GM10248 (cell line): Measurements from ENCODE around the gene HS3ST3A1.

ENCODE experiments used
- CTCF ChIA-PET: fragments of 300-600 bp; sonication (Branson Sonifier 250); formaldehyde crosslinking; extraction: SDS; loops from one replicate; lab custom pipeline; 2021; ENCODE audit warnings: antibody characterized with exemption; lab: Yijun Ruan, JAX
- POLR2A ChIA-PET: fragments of 350-650 bp; sonication (Branson Sonifier 250); formaldehyde crosslinking; extraction: SDS; loops from one replicate; lab custom pipeline; 2020; ENCODE audit warnings: antibody characterized with exemption; lab: Yijun Ruan, JAX
- DNase-seq: peaks from one replicate; pipeline ENCODE4 v3.0.0; 2012; ENCODE audit errors: extremely low spot score
- CTCF ChIP-seq: IDR thresholded peaks from 2 replicates; pipeline ENCODE4 v1.5.1; 2012; ENCODE audit warnings: mild to moderate bottlenecking, low read depth; ENCODE audit errors: extremely low read depth, missing control alignments, control extremely low read depth

HS3ST3A1 gene

GRCh38 chr17:13592427-13592826, 9.3 kb downstream of the HS3ST3A1 start:
- CTCF ChIA-PET, result interaction anchor here (2.7 kb wide), 1 partner anchor 1334 kb away, joined by 14 read pairs; no protein-coding TSS in a partner anchor
- TF ChIP-seq CTCF, result no peak
- POLR2A ChIA-PET, result no interaction called here
- no peak for DNase-seq

- ChIA-PET CTCF (no interaction called here), POLR2A (no interaction called here)
- no peak for TF ChIP-seq CTCF
- no peak for DNase-seq
Measured at GRCh38 chr17:13590441-13590840, 11.3 kb downstream of the HS3ST3A1 start.

GRCh38 chr17:13589658-13590057, 12.1 kb downstream of the HS3ST3A1 start:
- POLR2A ChIA-PET, result no interaction called here

GRCh38 chr17:13587487-13588338, 14.0 kb downstream of the HS3ST3A1 start:
- no peak for DNase-seq
- ChIA-PET CTCF (no interaction called here), POLR2A (no interaction called here)
- TF ChIP-seq CTCF, result no peak

More at GRCh38 chr17:13589658-13590057, 12.1 kb downstream of the HS3ST3A1 start:
- no peak for DNase-seq
- TF ChIP-seq CTCF, result no peak
- CTCF ChIA-PET, result no interaction called here

- no peak for DNase-seq
- TF ChIP-seq CTCF, result no peak
- CTCF ChIA-PET, result no interaction called here
- POLR2A ChIA-PET, result no interaction called here
Measured at GRCh38 chr17:13584701-13585080, 17.0 kb downstream of the HS3ST3A1 start.

GRCh38 chr17:13583996-13584700, 17.6 kb downstream of the HS3ST3A1 start:
- no peak for DNase-seq
- ChIA-PET CTCF (no interaction called here), POLR2A (no interaction called here)
- TF ChIP-seq CTCF, result no peak
